Measurements from ENCODE around the gene CD79B.
A peak's percentile ranks its signal among the peaks of the same experiment; 100 is the strongest.
"Not testable (repeated sequence)": the region's sequence is repeated elsewhere in the genome, so short reads cannot be mapped to it uniquely, and the experiment has no call there.

Gene CD79B

GRCh38 chr17:63911041-63911635 is 21.0 kb downstream of the CD79B start, which contains the start of gene CSHL1:
TSS of gene CSHL1 (minus strand) at chr17:63911258. CDS start at chr17:63911196, 62 bp downstream.
- H3K36me3 ChIP-seq (ENCODE audit: control insufficient read depth, insufficient read depth, low read length), result no peaks in the 10 kb centered on the region
- no peak within 1 kb of the TSS for H2BK120ac ChIP-seq (ENCODE audit: low read depth, low read length)
- no peaks in the 10 kb centered on the region for H3K79me1 ChIP-seq (ENCODE audit: low read length)
- H3K4me1 ChIP-seq (ENCODE audit: control insufficient read depth, low read depth, low read length), result no peaks in the 10 kb centered on the region
- no peak within 1 kb of the TSS for H2BK15ac ChIP-seq (replicated peaks; ENCODE audit: low read depth)
- H3K79me2 ChIP-seq (ENCODE audit: control insufficient read depth, insufficient read depth, low read length), result no peaks in the 10 kb centered on the region
- H3K27ac ChIP-seq (ENCODE audit: low read depth, low read length), result no peak within 1 kb of the TSS
- H3K18ac ChIP-seq (ENCODE audit: low read length), result no peak within 1 kb of the TSS
- H3K4me2 ChIP-seq (ENCODE audit: low read length), result no peak within 1 kb of the TSS
- no peaks in the 10 kb centered on the region for H3K27me3 ChIP-seq (ENCODE audit: insufficient read depth, low read length, poor library complexity)
- no peak within 1 kb of the TSS for H3K4me3 ChIP-seq (ENCODE audit: low read length)
- H3K9ac ChIP-seq (ENCODE audit: low read length), result no peak within 1 kb of the TSS
- no CpG with 5 or more reads among the region's 15 CpGs for WGBS (ENCODE audit: extremely low coverage, insufficient coverage, low lambda C conversion rate)
- H3K56ac ChIP-seq (ENCODE audit: low read length), result no peak within 1 kb of the TSS
- H2BK5ac ChIP-seq (ENCODE audit: low read length), result no peak within 1 kb of the TSS
- DNase-seq, result no peak
- H2AK5ac ChIP-seq (ENCODE audit: low read length), result no peak within 1 kb of the TSS
- no peak within 1 kb of the TSS for H3K23ac ChIP-seq (ENCODE audit: low read length)
- no peak within 1 kb of the TSS for H3K4ac ChIP-seq (ENCODE audit: low read depth, low read length)
- no peak within 1 kb of the TSS for H4K5ac ChIP-seq (ENCODE audit: low read length)
- H4K8ac ChIP-seq (ENCODE audit: low read depth, low read length), result no peak within 1 kb of the TSS

GRCh38 chr17:63910096-63910495 is 22.0 kb downstream of the CD79B start:
- no CpG with 5 or more reads among the region's 14 CpGs for WGBS (ENCODE audit: extremely low coverage, insufficient coverage, low lambda C conversion rate)

GRCh38 chr17:63909586-63909985 is 22.5 kb downstream of the CD79B start:
- not testable (repeated sequence) for H3K4me3 ChIP-seq (ENCODE audit: low read length); H3K23ac ChIP-seq (ENCODE audit: low read length); H3K79me1 ChIP-seq (ENCODE audit: low read length); H3K27me3 ChIP-seq (ENCODE audit: insufficient read depth, low read length, poor library complexity); H3K4me1 ChIP-seq (ENCODE audit: control insufficient read depth, low read depth, low read length); H3K9ac ChIP-seq (ENCODE audit: low read length); H2BK15ac ChIP-seq (replicated peaks; ENCODE audit: low read depth); H3K27ac ChIP-seq (ENCODE audit: low read depth, low read length); DNase-seq; H4K5ac ChIP-seq (ENCODE audit: low read length); H3K56ac ChIP-seq (ENCODE audit: low read length); H2AK5ac ChIP-seq (ENCODE audit: low read length); H4K8ac ChIP-seq (ENCODE audit: low read depth, low read length); H3K79me2 ChIP-seq (ENCODE audit: control insufficient read depth, insufficient read depth, low read length); H3K4ac ChIP-seq (ENCODE audit: low read depth, low read length); H2BK120ac ChIP-seq (ENCODE audit: low read depth, low read length); H3K18ac ChIP-seq (ENCODE audit: low read length); H3K4me2 ChIP-seq (ENCODE audit: low read length); H2BK5ac ChIP-seq (ENCODE audit: low read length); H3K36me3 ChIP-seq (ENCODE audit: control insufficient read depth, insufficient read depth, low read length)
- WGBS (ENCODE audit: extremely low coverage, insufficient coverage, low lambda C conversion rate), result no CpG with 5 or more reads among the region's 10 CpGs

More at GRCh38 chr17:63910096-63910495, 22.0 kb downstream of the CD79B start:
- Histone ChIP-seq H4K5ac (ENCODE audit: low read length) (no peak overlapping the region), H3K56ac (ENCODE audit: low read length) (no peak overlapping the region), H2BK15ac (replicated peaks; ENCODE audit: low read depth) (no peak overlapping the region), H4K8ac (ENCODE audit: low read depth, low read length) (no peak overlapping the region), H3K4ac (ENCODE audit: low read depth, low read length) (no peak overlapping the region), H3K79me2 (ENCODE audit: control insufficient read depth, insufficient read depth, low read length) (no peaks in the 10 kb centered on the region), H3K79me1 (ENCODE audit: low read length) (no peaks in the 10 kb centered on the region), H2BK120ac (ENCODE audit: low read depth, low read length) (no peak overlapping the region), H3K27ac (ENCODE audit: low read depth, low read length) (no peak overlapping the region), H3K23ac (ENCODE audit: low read length) (no peak overlapping the region), H3K9ac (ENCODE audit: low read length) (no peak overlapping the region), H3K4me2 (ENCODE audit: low read length) (no peak overlapping the region), H3K27me3 (ENCODE audit: insufficient read depth, low read length, poor library complexity) (no peaks in the 10 kb centered on the region), H3K18ac (ENCODE audit: low read length) (no peak overlapping the region), H3K4me1 (ENCODE audit: control insufficient read depth, low read depth, low read length) (no peaks in the 10 kb centered on the region), H3K36me3 (ENCODE audit: control insufficient read depth, insufficient read depth, low read length) (no peaks in the 10 kb centered on the region), H2BK5ac (ENCODE audit: low read length) (no peak overlapping the region), H2AK5ac (ENCODE audit: low read length) (no peak overlapping the region), H3K4me3 (ENCODE audit: low read length) (no peak overlapping the region)
- no peak for DNase-seq

- peak; percentile 60 for DNase-seq
- not testable (repeated sequence) for H3K79me1 ChIP-seq (ENCODE audit: low read length)
- WGBS (ENCODE audit: extremely low coverage, insufficient coverage, low lambda C conversion rate), result no CpG with 5 or more reads among the region's 12 CpGs
Measured at GRCh38 chr17:63907161-63907778, 24.9 kb downstream of the CD79B start.

GRCh38 chr17:63904796-63905195 is 27.3 kb downstream of the CD79B start:
- not testable (repeated sequence) for H3K56ac ChIP-seq (ENCODE audit: low read length); H3K4me2 ChIP-seq (ENCODE audit: low read length); H3K23ac ChIP-seq (ENCODE audit: low read length); H3K18ac ChIP-seq (ENCODE audit: low read length); H4K5ac ChIP-seq (ENCODE audit: low read length); H3K79me2 ChIP-seq (ENCODE audit: control insufficient read depth, insufficient read depth, low read length); H2AK5ac ChIP-seq (ENCODE audit: low read length); H3K9ac ChIP-seq (ENCODE audit: low read length); H3K4ac ChIP-seq (ENCODE audit: low read depth, low read length); H3K27ac ChIP-seq (ENCODE audit: low read depth, low read length); H2BK15ac ChIP-seq (replicated peaks; ENCODE audit: low read depth); H3K4me3 ChIP-seq (ENCODE audit: low read length); H3K79me1 ChIP-seq (ENCODE audit: low read length); H2BK5ac ChIP-seq (ENCODE audit: low read length); H2BK120ac ChIP-seq (ENCODE audit: low read depth, low read length); DNase-seq; H3K36me3 ChIP-seq (ENCODE audit: control insufficient read depth, insufficient read depth, low read length); H3K27me3 ChIP-seq (ENCODE audit: insufficient read depth, low read length, poor library complexity); H3K4me1 ChIP-seq (ENCODE audit: control insufficient read depth, low read depth, low read length); H4K8ac ChIP-seq (ENCODE audit: low read depth, low read length)
- WGBS (ENCODE audit: extremely low coverage, insufficient coverage, low lambda C conversion rate), result no CpG with 5 or more reads among the region's 8 CpGs

More at GRCh38 chr17:63907161-63907778, 24.9 kb downstream of the CD79B start:
- not testable (repeated sequence) for H3K4me2 ChIP-seq (ENCODE audit: low read length); H3K23ac ChIP-seq (ENCODE audit: low read length); H3K79me2 ChIP-seq (ENCODE audit: control insufficient read depth, insufficient read depth, low read length); H3K9ac ChIP-seq (ENCODE audit: low read length); H3K36me3 ChIP-seq (ENCODE audit: control insufficient read depth, insufficient read depth, low read length); H3K56ac ChIP-seq (ENCODE audit: low read length); H3K27me3 ChIP-seq (ENCODE audit: insufficient read depth, low read length, poor library complexity); H2BK15ac ChIP-seq (replicated peaks; ENCODE audit: low read depth); H3K4me3 ChIP-seq (ENCODE audit: low read length); H2AK5ac ChIP-seq (ENCODE audit: low read length); H3K4me1 ChIP-seq (ENCODE audit: control insufficient read depth, low read depth, low read length); H3K27ac ChIP-seq (ENCODE audit: low read depth, low read length); H4K5ac ChIP-seq (ENCODE audit: low read length); H4K8ac ChIP-seq (ENCODE audit: low read depth, low read length); H3K18ac ChIP-seq (ENCODE audit: low read length); H3K4ac ChIP-seq (ENCODE audit: low read depth, low read length); H2BK5ac ChIP-seq (ENCODE audit: low read length); H2BK120ac ChIP-seq (ENCODE audit: low read depth, low read length)

GRCh38 chr17:63903787-63904201 is 28.3 kb downstream of the CD79B start:
- not testable (repeated sequence) for H3K27me3 ChIP-seq (ENCODE audit: insufficient read depth, low read length, poor library complexity); H2BK15ac ChIP-seq (replicated peaks; ENCODE audit: low read depth); H3K4me3 ChIP-seq (ENCODE audit: low read length); H2BK5ac ChIP-seq (ENCODE audit: low read length); H3K79me2 ChIP-seq (ENCODE audit: control insufficient read depth, insufficient read depth, low read length); H3K56ac ChIP-seq (ENCODE audit: low read length); H3K36me3 ChIP-seq (ENCODE audit: control insufficient read depth, insufficient read depth, low read length); H3K4me1 ChIP-seq (ENCODE audit: control insufficient read depth, low read depth, low read length); H2AK5ac ChIP-seq (ENCODE audit: low read length); H2BK120ac ChIP-seq (ENCODE audit: low read depth, low read length); H3K4me2 ChIP-seq (ENCODE audit: low read length); H3K23ac ChIP-seq (ENCODE audit: low read length); H3K79me1 ChIP-seq (ENCODE audit: low read length); H3K27ac ChIP-seq (ENCODE audit: low read depth, low read length); H3K4ac ChIP-seq (ENCODE audit: low read depth, low read length); H3K18ac ChIP-seq (ENCODE audit: low read length); DNase-seq; H4K5ac ChIP-seq (ENCODE audit: low read length); H4K8ac ChIP-seq (ENCODE audit: low read depth, low read length); H3K9ac ChIP-seq (ENCODE audit: low read length)
- WGBS (ENCODE audit: extremely low coverage, insufficient coverage, low lambda C conversion rate), result no CpG with 5 or more reads among the region's 5 CpGs
